Adrenal gland (tissue), 5 donors: ENCODE data around the gene CTCF.

Source experiments
- CTCF ChIP-seq, 6 experiments: fragments of 450-650 bp in 4 of 6; fragments of 200-600 bp in 2 of 6; sonication (generic) in 1 of 6; IDR thresholded peaks; 1 replicate in 5 of 6; 2 replicates in 1 of 6; pipeline versions ENCODE4 v1.5.1 to v1.8.0; 2016 to 2021; ENCODE audit warnings: antibody characterized with exemption in 6 of 6, mild to moderate bottlenecking in 2 of 6, moderate library complexity in 1 of 6
- POLR2A ChIP-seq, 2 donors: fragments of 450-650 bp; IDR thresholded peaks; one replicate each; pipeline ENCODE4 v1.6.1; 2017; ENCODE audit warnings: antibody characterized with exemption in 2 of 2, mild to moderate bottlenecking in 2 of 2, moderate library complexity in 1 of 2
- donor health status: DM: no; HTN: no; CAD: no.

DNA sequence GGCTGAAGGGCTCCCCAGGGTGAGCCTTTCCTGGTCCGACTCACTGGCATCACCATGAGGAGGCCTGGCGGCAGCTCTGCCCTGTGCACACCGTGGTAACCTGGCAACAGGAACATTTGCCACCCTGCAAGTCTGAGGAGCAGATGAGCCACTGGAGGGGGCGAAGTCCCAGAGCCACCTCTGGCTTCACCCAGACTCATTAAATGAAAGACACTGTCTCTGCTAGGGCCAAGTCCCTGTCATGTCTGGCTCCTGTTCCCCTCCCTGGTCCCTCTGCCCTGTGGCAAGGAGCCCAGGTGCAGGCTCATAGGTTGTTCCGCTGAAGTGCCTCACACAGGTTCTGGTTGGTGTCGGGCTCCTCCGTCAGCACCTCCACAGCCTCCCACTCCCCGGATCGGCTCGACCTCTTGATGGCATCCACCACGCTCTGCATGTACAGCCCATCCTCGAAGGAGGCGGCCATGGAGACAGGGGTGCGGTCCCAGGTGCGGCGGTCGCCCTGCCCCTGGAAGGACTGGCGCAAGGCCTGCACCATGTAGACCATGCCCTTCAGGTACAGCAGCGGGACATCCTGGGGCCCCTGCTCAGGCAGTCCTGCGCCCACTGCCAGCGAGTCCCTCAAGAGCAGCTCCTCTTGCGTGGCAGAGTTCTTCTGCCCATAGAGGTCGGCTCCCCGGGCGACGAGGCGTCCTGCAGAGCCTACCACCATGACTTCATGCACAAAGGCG, 112.7 kb downstream of the CTCF start:
- TF ChIP-seq CTCF (IDR thresholded peaks at IDR 0.05) = no peak
- TF ChIP-seq POLR2A (IDR thresholded peaks at IDR 0.05) = no peak
